Smooth muscle cell of the brain vasculature (primary cell): ENCODE measurements around the gene METTL26.

Experiments
- DNase-seq: peaks from one replicate; pipeline ENCODE4 v3.0.0-alpha.2; 2012; ENCODE audit warnings: low read depth, low spot score

The METTL26 gene

GRCh38 chr16:595942-596735, 40.0 kb downstream of the METTL26 start:
- DNase-seq = no peak

- no peak for DNase-seq
Measured at GRCh38 chr16:595094-595528, 41.0 kb downstream of the METTL26 start.

- DNase-seq = no peak
Measured at GRCh38 chr16:593807-594206, 42.3 kb downstream of the METTL26 start.

GRCh38 chr16:593406-593805, 42.7 kb downstream of the METTL26 start:
- DNase-seq = no peak

- peak; percentile 65 for DNase-seq
Measured at GRCh38 chr16:592518-593306, 43.4 kb downstream of the METTL26 start.

- no peak for DNase-seq
Measured at GRCh38 chr16:591892-592517, 44.1 kb downstream of the METTL26 start.

- no peak for DNase-seq
Measured at GRCh38 chr16:591231-591630, 44.9 kb downstream of the METTL26 start.

GRCh38 chr16:590815-591200, 45.3 kb downstream of the METTL26 start:
- DNase-seq = no peak

GRCh38 chr16:590188-590814, 45.8 kb downstream of the METTL26 start:
- DNase-seq = no peak

- peak; percentile 96 for DNase-seq
Measured at GRCh38 chr16:589658-590187, 46.4 kb downstream of the METTL26 start, which contains the start of gene RAB40C. Gene RAB40C (plus strand): TSS chr16:590066. CDS start chr16:590292, 226 bp downstream.

- DNase-seq = peak; percentile 93
Measured at GRCh38 chr16:588889-589657, 47.0 kb downstream of the METTL26 start.

- DNase-seq = no peak
Measured at GRCh38 chr16:588639-588888, 47.5 kb downstream of the METTL26 start.

GRCh38 chr16:586645-587590, 49.2 kb downstream of the METTL26 start:
- DNase-seq = no peak

GRCh38 chr16:586047-586644, 50.0 kb downstream of the METTL26 start:
- no peak for DNase-seq

- no peak for DNase-seq
Measured at GRCh38 chr16:585351-585750, 50.8 kb downstream of the METTL26 start.
